ENCODE measurements around the gene NPR3. TPM values are rescaled to one million over a fixed set of nuclear protein-coding genes. Genes with fewer than 3 reads are reported as not detected.

NPR3 gene
- polyA plus RNA-seq, 1 donor = 9.8 TPM

GRCh38 chr5:32778403-32778802, 67.3 kb downstream of the NPR3 start:
- H3K27me3 ChIP-seq (ENCODE audit: control insufficient read depth, insufficient read depth, low read length) = no peaks in the 10 kb centered on the region
- WGBS (ENCODE audit: insufficient coverage, low lambda C conversion rate) = no CpG with 5 or more reads among the region's 2 CpGs
- no peak overlapping the region for H3K4me3 ChIP-seq (ENCODE audit: low read length)
- no peak overlapping the region for H3K27ac ChIP-seq (ENCODE audit: low read length)
- H3K36me3 ChIP-seq (ENCODE audit: control insufficient read depth, insufficient read depth, low read length) = no peaks in the 10 kb centered on the region
- DNase-seq = no peak
- no peaks in the 10 kb centered on the region for H3K4me1 ChIP-seq (ENCODE audit: control insufficient read depth, insufficient read depth, low read length)
- H3K9me3 ChIP-seq (ENCODE audit: control insufficient read depth, low read depth, low read length) = no peaks in the 10 kb centered on the region

- Histone ChIP-seq H3K27me3 (ENCODE audit: control insufficient read depth, insufficient read depth, low read length) (no peaks in the 10 kb centered on the region), H3K36me3 (ENCODE audit: control insufficient read depth, insufficient read depth, low read length) (no peaks in the 10 kb centered on the region), H3K4me3 (ENCODE audit: low read length) (no peak overlapping the region), H3K27ac (ENCODE audit: low read length) (no peak overlapping the region), H3K9me3 (ENCODE audit: control insufficient read depth, low read depth, low read length) (no peaks in the 10 kb centered on the region), H3K4me1 (ENCODE audit: control insufficient read depth, insufficient read depth, low read length) (no peaks in the 10 kb centered on the region)
- 89% methylated on average over 3 of the region's 5 CpGs for WGBS (ENCODE audit: insufficient coverage, low lambda C conversion rate)
- DNase-seq = no peak
These were observed 68.8 kb downstream of the NPR3 start for GRCh38 chr5:32779754-32780415.

- H3K27me3 ChIP-seq (ENCODE audit: control insufficient read depth, insufficient read depth, low read length) = no peaks in the 10 kb centered on the region
- no peaks in the 10 kb centered on the region for H3K9me3 ChIP-seq (ENCODE audit: control insufficient read depth, low read depth, low read length)
- H3K4me3 ChIP-seq (ENCODE audit: low read length) = no peak overlapping the region
- DNase-seq = no peak
- whole genome bisulfite sequencing (ENCODE audit: insufficient coverage, low lambda C conversion rate) = 100% methylated on average over 1 of the region's 10 CpGs
- H3K27ac ChIP-seq (ENCODE audit: low read length) = no peak overlapping the region
- H3K4me1 ChIP-seq (ENCODE audit: control insufficient read depth, insufficient read depth, low read length) = no peaks in the 10 kb centered on the region
- H3K36me3 ChIP-seq (ENCODE audit: control insufficient read depth, insufficient read depth, low read length) = no peaks in the 10 kb centered on the region
These were observed 69.4 kb downstream of the NPR3 start for GRCh38 chr5:32780508-32780919.

- WGBS (ENCODE audit: insufficient coverage, low lambda C conversion rate) = 100% methylated on average over 1 of the region's 4 CpGs
- DNase-seq = no peak
- no peaks in the 10 kb centered on the region for H3K4me1 ChIP-seq (ENCODE audit: control insufficient read depth, insufficient read depth, low read length)
- no peak overlapping the region for H3K4me3 ChIP-seq (ENCODE audit: low read length)
- H3K9me3 ChIP-seq (ENCODE audit: control insufficient read depth, low read depth, low read length) = no peaks in the 10 kb centered on the region
- no peaks in the 10 kb centered on the region for H3K27me3 ChIP-seq (ENCODE audit: control insufficient read depth, insufficient read depth, low read length)
- H3K36me3 ChIP-seq (ENCODE audit: control insufficient read depth, insufficient read depth, low read length) = no peaks in the 10 kb centered on the region
- H3K27ac ChIP-seq (ENCODE audit: low read length) = no peak overlapping the region
These were observed 72.5 kb downstream of the NPR3 start for GRCh38 chr5:32783661-32784060.

- no peaks in the 10 kb centered on the region for H3K36me3 ChIP-seq (ENCODE audit: control insufficient read depth, insufficient read depth, low read length)
- no peak overlapping the region for H3K27ac ChIP-seq (ENCODE audit: low read length)
- no peaks in the 10 kb centered on the region for H3K4me1 ChIP-seq (ENCODE audit: control insufficient read depth, insufficient read depth, low read length)
- WGBS (ENCODE audit: insufficient coverage, low lambda C conversion rate) = no CpG with 5 or more reads among the region's 3 CpGs
- H3K27me3 ChIP-seq (ENCODE audit: control insufficient read depth, insufficient read depth, low read length) = no peaks in the 10 kb centered on the region
- H3K4me3 ChIP-seq (ENCODE audit: low read length) = no peak overlapping the region
- no peak for DNase-seq
- H3K9me3 ChIP-seq (ENCODE audit: control insufficient read depth, low read depth, low read length) = no peaks in the 10 kb centered on the region
These were observed 74.6 kb downstream of the NPR3 start for GRCh38 chr5:32785611-32786254.

- H3K9me3 ChIP-seq (ENCODE audit: control insufficient read depth, low read depth, low read length) = no peaks in the 10 kb centered on the region
- no peaks in the 10 kb centered on the region for H3K36me3 ChIP-seq (ENCODE audit: control insufficient read depth, insufficient read depth, low read length)
- no peak overlapping the region for H3K27ac ChIP-seq (ENCODE audit: low read length)
- H3K4me1 ChIP-seq (ENCODE audit: control insufficient read depth, insufficient read depth, low read length) = no peaks in the 10 kb centered on the region
- no peaks in the 10 kb centered on the region for H3K27me3 ChIP-seq (ENCODE audit: control insufficient read depth, insufficient read depth, low read length)
- DNase-seq = no peak
- 90% methylated on average over 2 of the region's 4 CpGs for WGBS (ENCODE audit: insufficient coverage, low lambda C conversion rate)
- no peak overlapping the region for H3K4me3 ChIP-seq (ENCODE audit: low read length)
These were observed 75.2 kb downstream of the NPR3 start for GRCh38 chr5:32786311-32786710.

GRCh38 chr5:32790411-32790951, 79.4 kb downstream of the NPR3 start:
- Histone ChIP-seq H3K27me3 (ENCODE audit: control insufficient read depth, insufficient read depth, low read length) (no peaks in the 10 kb centered on the region), H3K27ac (ENCODE audit: low read length) (no peak overlapping the region), H3K36me3 (ENCODE audit: control insufficient read depth, insufficient read depth, low read length) (no peaks in the 10 kb centered on the region), H3K4me3 (ENCODE audit: low read length) (no peak overlapping the region), H3K4me1 (ENCODE audit: control insufficient read depth, insufficient read depth, low read length) (no peaks in the 10 kb centered on the region), H3K9me3 (ENCODE audit: control insufficient read depth, low read depth, low read length) (no peaks in the 10 kb centered on the region)
- no CpG with 5 or more reads among the region's 2 CpGs for WGBS (ENCODE audit: insufficient coverage, low lambda C conversion rate)
- DNase-seq = no peak

- no peaks in the 10 kb centered on the region for H3K4me1 ChIP-seq (ENCODE audit: control insufficient read depth, insufficient read depth, low read length)
- no peak for DNase-seq
- no peak overlapping the region for H3K4me3 ChIP-seq (ENCODE audit: low read length)
- 74% methylated on average over 4 of the region's 9 CpGs for WGBS (ENCODE audit: insufficient coverage, low lambda C conversion rate)
- H3K9me3 ChIP-seq (ENCODE audit: control insufficient read depth, low read depth, low read length) = no peaks in the 10 kb centered on the region
- no peaks in the 10 kb centered on the region for H3K27me3 ChIP-seq (ENCODE audit: control insufficient read depth, insufficient read depth, low read length)
- H3K27ac ChIP-seq (ENCODE audit: low read length) = no peak overlapping the region
- H3K36me3 ChIP-seq (ENCODE audit: control insufficient read depth, insufficient read depth, low read length) = no peaks in the 10 kb centered on the region
These were observed 80.6 kb downstream of the NPR3 start for GRCh38 chr5:32791536-32792243.

GRCh38 chr5:32794086-32794485, 83.0 kb downstream of the NPR3 start:
- Histone ChIP-seq H3K27ac (ENCODE audit: low read length) (no peak overlapping the region), H3K4me3 (ENCODE audit: low read length) (no peak overlapping the region), H3K9me3 (ENCODE audit: control insufficient read depth, low read depth, low read length) (no peaks in the 10 kb centered on the region), H3K4me1 (ENCODE audit: control insufficient read depth, insufficient read depth, low read length) (no peaks in the 10 kb centered on the region), H3K36me3 (ENCODE audit: control insufficient read depth, insufficient read depth, low read length) (no peaks in the 10 kb centered on the region), H3K27me3 (ENCODE audit: control insufficient read depth, insufficient read depth, low read length) (no peaks in the 10 kb centered on the region)
- no peak for DNase-seq
- WGBS (ENCODE audit: insufficient coverage, low lambda C conversion rate) = no CpG with 5 or more reads among the region's 1 CpG

GRCh38 chr5:32802764-32803163, 91.6 kb downstream of the NPR3 start:
- H3K9me3 ChIP-seq (ENCODE audit: control insufficient read depth, low read depth, low read length) = peaks cover 2% of the 10 kb centered on the region
- WGBS (ENCODE audit: insufficient coverage, low lambda C conversion rate) = 100% methylated on average over 1 of the region's 7 CpGs
- no peak overlapping the region for H3K27ac ChIP-seq (ENCODE audit: low read length)
- H3K4me3 ChIP-seq (ENCODE audit: low read length) = no peak overlapping the region
- no peak for DNase-seq
- H3K36me3 ChIP-seq (ENCODE audit: control insufficient read depth, insufficient read depth, low read length) = no peaks in the 10 kb centered on the region
- H3K27me3 ChIP-seq (ENCODE audit: control insufficient read depth, insufficient read depth, low read length) = no peaks in the 10 kb centered on the region
- no peaks in the 10 kb centered on the region for H3K4me1 ChIP-seq (ENCODE audit: control insufficient read depth, insufficient read depth, low read length)

Data from large intestine (tissue), 3 donors.